IPS-18c (cell line): ENCODE measurements around the gene TTC28.
"Not testable (repeated sequence)": the region's sequence is repeated elsewhere in the genome, so short reads cannot be mapped to it uniquely, and the experiment has no call there.

Source experiments
- H3K4me3 ChIP-seq: 2 replicates; pipeline ENCODE4 v1.7.0; 2013; ENCODE audit warnings: low read depth, mild to moderate bottlenecking, low read length, moderate library complexity; ENCODE audit not compliant: insufficient read depth
- H3K9me3 ChIP-seq: one replicate; pipeline ENCODE4 v1.6.1; 2013; ENCODE audit warnings: mild to moderate bottlenecking, low read length, moderate library complexity; ENCODE audit not compliant: control insufficient read depth, insufficient read depth

The TTC28 gene

GRCh38 chr22:28682966-28683365, 3.3 kb upstream of the TTC28 start:
- H3K9me3 ChIP-seq, H3K4me3 ChIP-seq: not testable (repeated sequence)

- H3K4me3 ChIP-seq, H3K9me3 ChIP-seq: not testable (repeated sequence)
Observed at GRCh38 chr22:28680813-28681490, 1.3 kb upstream of the TTC28 start.

GRCh38 chr22:28678778-28679610, 646 bp downstream of the TTC28 start:
- not testable (repeated sequence) for H3K9me3 ChIP-seq
- H3K4me3 ChIP-seq: peak overlapping the region; percentile 62

GRCh38 chr22:28678170-28678569, 1.5 kb downstream of the TTC28 start:
- H3K9me3 ChIP-seq, H3K4me3 ChIP-seq: not testable (repeated sequence)

- H3K4me3 ChIP-seq: no peak overlapping the region
- H3K9me3 ChIP-seq: no peaks in the 10 kb centered on the region
Observed at GRCh38 chr22:28674121-28674563, 5.5 kb downstream of the TTC28 start.

GRCh38 chr22:28670756-28671155, 8.9 kb downstream of the TTC28 start:
- H3K4me3 ChIP-seq: no peak overlapping the region

GRCh38 chr22:28670161-28670560, 9.5 kb downstream of the TTC28 start:
- no peak overlapping the region for H3K4me3 ChIP-seq
- no peaks in the 10 kb centered on the region for H3K9me3 ChIP-seq

More at GRCh38 chr22:28670756-28671155, 8.9 kb downstream of the TTC28 start:
- H3K9me3 ChIP-seq: no peaks in the 10 kb centered on the region

- H3K4me3 ChIP-seq: no peak overlapping the region
- H3K9me3 ChIP-seq: no peaks in the 10 kb centered on the region
Observed at GRCh38 chr22:28669387-28669786, 10.3 kb downstream of the TTC28 start.

- not testable (repeated sequence) for H3K4me3 ChIP-seq, H3K9me3 ChIP-seq
Observed at GRCh38 chr22:28663569-28663942, 16.1 kb downstream of the TTC28 start.

- Histone ChIP-seq H3K9me3 (peaks cover 2% of the 10 kb centered on the region), H3K4me3 (no peak overlapping the region)
Observed at GRCh38 chr22:28658448-28658847, 21.2 kb downstream of the TTC28 start.

- H3K9me3 ChIP-seq: no peaks in the 10 kb centered on the region
- H3K4me3 ChIP-seq: no peak overlapping the region
Observed at GRCh38 chr22:28656181-28656580, 23.5 kb downstream of the TTC28 start.

GRCh38 chr22:28650463-28650862, 29.2 kb downstream of the TTC28 start:
- no peaks in the 10 kb centered on the region for H3K9me3 ChIP-seq
- H3K4me3 ChIP-seq: no peak overlapping the region

GRCh38 chr22:28648792-28649191, 30.8 kb downstream of the TTC28 start:
- Histone ChIP-seq H3K9me3 (no peaks in the 10 kb centered on the region), H3K4me3 (no peak overlapping the region)

GRCh38 chr22:28647216-28647615, 32.4 kb downstream of the TTC28 start:
- no peaks in the 10 kb centered on the region for H3K9me3 ChIP-seq

GRCh38 chr22:28639321-28639720, 40.3 kb downstream of the TTC28 start:
- H3K4me3 ChIP-seq: no peak overlapping the region
- no peaks in the 10 kb centered on the region for H3K9me3 ChIP-seq

More at GRCh38 chr22:28647216-28647615, 32.4 kb downstream of the TTC28 start:
- H3K4me3 ChIP-seq: no peak overlapping the region

- Histone ChIP-seq H3K4me3 (no peak overlapping the region), H3K9me3 (no peaks in the 10 kb centered on the region)
Observed at GRCh38 chr22:28637225-28637624, 42.4 kb downstream of the TTC28 start.

- Histone ChIP-seq H3K4me3 (no peak overlapping the region), H3K9me3 (no peaks in the 10 kb centered on the region)
Observed at GRCh38 chr22:28630177-28630574, 49.5 kb downstream of the TTC28 start.

- no peak overlapping the region for H3K4me3 ChIP-seq
- no peaks in the 10 kb centered on the region for H3K9me3 ChIP-seq
Observed at GRCh38 chr22:28629420-28630176, 50.0 kb downstream of the TTC28 start.
